HCEC 1CT (cell line): Measurements from ENCODE around the gene TP53TG3E.
"Not testable (repeated sequence)": the region's sequence is repeated elsewhere in the genome, so short reads cannot be mapped to it uniquely, and the experiment has no call there.

Source experiments
- DNase-seq: peaks from one replicate; pipeline ENCODE4 v3.0.0-alpha.2; 2017

TP53TG3E gene

GRCh38 chr16:33304006-33304405, at the start of gene TP53TG3E:
TP53TG3E (plus strand) TSS chr16:33304306; CDS start chr16:33304374, 68 bp downstream.
- not testable (repeated sequence) for DNase-seq

- DNase-seq = peak; percentile 0
Observed at GRCh38 chr16:33336226-33337012, 32.3 kb downstream of the TP53TG3E start.

GRCh38 chr16:33337627-33338542, 33.8 kb downstream of the TP53TG3E start:
- not testable (repeated sequence) for DNase-seq

GRCh38 chr16:33338543-33338951, 34.4 kb downstream of the TP53TG3E start:
- DNase-seq = peak; percentile 0

GRCh38 chr16:33339093-33340061, 35.3 kb downstream of the TP53TG3E start:
- peak; percentile 0 for DNase-seq
